ENCODE data around the gene CYSRT1.

CYSRT1 gene

DNA sequence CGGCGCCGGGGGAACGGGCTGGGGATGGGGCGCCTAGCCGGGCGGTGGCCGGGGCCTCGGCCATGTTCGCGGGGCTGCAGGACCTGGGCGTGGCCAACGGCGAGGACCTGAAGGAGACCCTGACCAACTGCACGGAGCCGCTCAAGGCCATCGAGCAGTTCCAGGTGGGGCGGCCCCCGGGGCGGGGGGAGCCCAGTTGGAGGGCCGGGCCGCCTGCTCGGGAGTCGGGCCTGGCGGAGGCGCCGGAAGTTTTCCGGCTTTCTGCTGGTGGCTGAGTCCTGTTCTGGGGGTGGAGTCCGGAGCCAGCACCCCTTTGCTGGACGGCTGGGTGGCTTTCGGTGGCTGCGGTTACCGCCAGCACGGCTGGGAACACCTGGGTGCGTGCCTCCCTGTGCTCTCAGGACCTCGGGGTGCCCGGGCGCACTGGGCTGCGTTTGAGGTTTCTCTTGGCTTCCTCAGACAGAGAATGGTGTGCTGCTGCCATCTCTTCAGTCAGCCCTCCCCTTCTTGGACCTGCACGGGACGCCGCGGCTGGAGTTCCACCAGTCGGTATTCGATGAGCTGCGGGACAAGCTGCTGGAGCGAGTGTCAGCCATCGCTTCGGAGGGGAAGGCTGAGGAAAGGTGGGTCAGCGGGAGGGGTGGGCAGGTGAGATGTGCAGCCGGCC is 30.6 kb downstream of the CYSRT1 start (continued):
- TF ChIP-seq, protein P1, sequence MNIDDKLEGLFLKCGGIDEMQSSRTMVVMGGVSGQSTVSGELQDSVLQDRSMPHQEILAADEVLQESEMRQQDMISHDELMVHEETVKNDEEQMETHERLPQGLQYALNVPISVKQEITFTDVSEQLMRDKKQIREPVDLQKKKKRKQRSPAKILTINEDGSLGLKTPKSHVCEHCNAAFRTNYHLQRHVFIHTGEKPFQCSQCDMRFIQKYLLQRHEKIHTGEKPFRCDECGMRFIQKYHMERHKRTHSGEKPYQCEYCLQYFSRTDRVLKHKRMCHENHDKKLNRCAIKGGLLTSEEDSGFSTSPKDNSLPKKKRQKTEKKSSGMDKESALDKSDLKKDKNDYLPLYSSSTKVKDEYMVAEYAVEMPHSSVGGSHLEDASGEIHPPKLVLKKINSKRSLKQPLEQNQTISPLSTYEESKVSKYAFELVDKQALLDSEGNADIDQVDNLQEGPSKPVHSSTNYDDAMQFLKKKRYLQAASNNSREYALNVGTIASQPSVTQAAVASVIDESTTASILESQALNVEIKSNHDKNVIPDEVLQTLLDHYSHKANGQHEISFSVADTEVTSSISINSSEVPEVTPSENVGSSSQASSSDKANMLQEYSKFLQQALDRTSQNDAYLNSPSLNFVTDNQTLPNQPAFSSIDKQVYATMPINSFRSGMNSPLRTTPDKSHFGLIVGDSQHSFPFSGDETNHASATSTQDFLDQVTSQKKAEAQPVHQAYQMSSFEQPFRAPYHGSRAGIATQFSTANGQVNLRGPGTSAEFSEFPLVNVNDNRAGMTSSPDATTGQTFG (tag by site-specific recombination; IDR thresholded peaks at IDR 0.05; ENCODE audit: borderline replicate concordance): no peak
- TF ChIP-seq SCRT1 (tag by site-specific recombination; IDR thresholded peaks at IDR 0.05; ENCODE audit: borderline replicate concordance) (no peak), REPIN1 (tag by site-specific recombination; IDR thresholded peaks at IDR 0.05; ENCODE audit: low read depth) (no peak), ZBTB1 (tag by site-specific recombination; IDR thresholded peaks at IDR 0.05) (peak; percentile 85; the same call in 1 of the 2 replicates), SP7 (tag by site-specific recombination; IDR thresholded peaks at IDR 0.05) (no peak), ZBTB49 (tag by site-specific recombination; IDR thresholded peaks at IDR 0.05; ENCODE audit: low read depth) (no peak), ZNF580 (tag by site-specific recombination; IDR thresholded peaks at IDR 0.05) (no peak), ZNF558 (tag by site-specific recombination; IDR thresholded peaks at IDR 0.05) (no peak), ZFHX2 (tag by site-specific recombination; conservative IDR thresholded peaks at IDR 0.05) (no peak), KLF9 (tag by site-specific recombination; IDR thresholded peaks at IDR 0.05; ENCODE audit: low read depth) (0 out of 2 replicates have a peak, but pooled peaks have one; percentile 18), ZNF670 (tag by site-specific recombination; IDR thresholded peaks at IDR 0.05; ENCODE audit: low read depth) (no peak), ZNF621 (tag by site-specific recombination; IDR thresholded peaks at IDR 0.05) (no peak), ZNF223 (tag by site-specific recombination; IDR thresholded peaks at IDR 0.05) (no peak), ZNF404 (tag by site-specific recombination; IDR thresholded peaks at IDR 0.05) (no peak), ZNF184 (tag by site-specific recombination; IDR thresholded peaks at IDR 0.05) (no peak), MYNN (tag by site-specific recombination; IDR thresholded peaks at IDR 0.05; ENCODE audit: borderline replicate concordance) (no peak), YY1 (tag by site-specific recombination; IDR thresholded peaks at IDR 0.05) (0 out of 2 replicates have a peak, but pooled peaks have one; percentile 2), ZNF416 (tag by site-specific recombination; IDR thresholded peaks at IDR 0.05) (no peak), ZBTB20 (tag by site-specific recombination; IDR thresholded peaks at IDR 0.05) (no peak), ZNF777 (tag by site-specific recombination; IDR thresholded peaks at IDR 0.05; ENCODE audit: borderline replicate concordance) (no peak), HOXC10 (CRISPR knock-in tag; IDR thresholded peaks at IDR 0.05) (no peak), ZNF768 (tag by site-specific recombination; IDR thresholded peaks at IDR 0.05) (no peak), SP3 (tag by site-specific recombination; IDR thresholded peaks at IDR 0.05) (peak; percentile 25), ZNF114 (tag by site-specific recombination; IDR thresholded peaks at IDR 0.05) (no peak), ZNF449 (tag by site-specific recombination; IDR thresholded peaks at IDR 0.05) (no peak)
- TF ChIP-seq, protein P2, sequence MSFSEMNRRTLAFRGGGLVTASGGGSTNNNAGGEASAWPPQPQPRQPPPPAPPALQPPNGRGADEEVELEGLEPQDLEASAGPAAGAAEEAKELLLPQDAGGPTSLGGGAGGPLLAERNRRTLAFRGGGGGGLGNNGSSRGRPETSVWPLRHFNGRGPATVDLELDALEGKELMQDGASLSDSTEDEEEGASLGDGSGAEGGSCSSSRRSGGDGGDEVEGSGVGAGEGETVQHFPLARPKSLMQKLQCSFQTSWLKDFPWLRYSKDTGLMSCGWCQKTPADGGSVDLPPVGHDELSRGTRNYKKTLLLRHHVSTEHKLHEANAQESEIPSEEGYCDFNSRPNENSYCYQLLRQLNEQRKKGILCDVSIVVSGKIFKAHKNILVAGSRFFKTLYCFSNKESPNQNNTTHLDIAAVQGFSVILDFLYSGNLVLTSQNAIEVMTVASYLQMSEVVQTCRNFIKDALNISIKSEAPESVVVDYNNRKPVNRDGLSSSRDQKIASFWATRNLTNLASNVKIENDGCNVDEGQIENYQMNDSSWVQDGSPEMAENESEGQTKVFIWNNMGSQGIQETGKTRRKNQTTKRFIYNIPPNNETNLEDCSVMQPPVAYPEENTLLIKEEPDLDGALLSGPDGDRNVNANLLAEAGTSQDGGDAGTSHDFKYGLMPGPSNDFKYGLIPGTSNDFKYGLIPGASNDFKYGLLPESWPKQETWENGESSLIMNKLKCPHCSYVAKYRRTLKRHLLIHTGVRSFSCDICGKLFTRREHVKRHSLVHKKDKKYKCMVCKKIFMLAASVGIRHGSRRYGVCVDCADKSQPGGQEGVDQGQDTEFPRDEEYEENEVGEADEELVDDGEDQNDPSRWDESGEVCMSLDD (tag by site-specific recombination; IDR thresholded peaks at IDR 0.05): no peak
- TF ChIP-seq, protein P3, sequence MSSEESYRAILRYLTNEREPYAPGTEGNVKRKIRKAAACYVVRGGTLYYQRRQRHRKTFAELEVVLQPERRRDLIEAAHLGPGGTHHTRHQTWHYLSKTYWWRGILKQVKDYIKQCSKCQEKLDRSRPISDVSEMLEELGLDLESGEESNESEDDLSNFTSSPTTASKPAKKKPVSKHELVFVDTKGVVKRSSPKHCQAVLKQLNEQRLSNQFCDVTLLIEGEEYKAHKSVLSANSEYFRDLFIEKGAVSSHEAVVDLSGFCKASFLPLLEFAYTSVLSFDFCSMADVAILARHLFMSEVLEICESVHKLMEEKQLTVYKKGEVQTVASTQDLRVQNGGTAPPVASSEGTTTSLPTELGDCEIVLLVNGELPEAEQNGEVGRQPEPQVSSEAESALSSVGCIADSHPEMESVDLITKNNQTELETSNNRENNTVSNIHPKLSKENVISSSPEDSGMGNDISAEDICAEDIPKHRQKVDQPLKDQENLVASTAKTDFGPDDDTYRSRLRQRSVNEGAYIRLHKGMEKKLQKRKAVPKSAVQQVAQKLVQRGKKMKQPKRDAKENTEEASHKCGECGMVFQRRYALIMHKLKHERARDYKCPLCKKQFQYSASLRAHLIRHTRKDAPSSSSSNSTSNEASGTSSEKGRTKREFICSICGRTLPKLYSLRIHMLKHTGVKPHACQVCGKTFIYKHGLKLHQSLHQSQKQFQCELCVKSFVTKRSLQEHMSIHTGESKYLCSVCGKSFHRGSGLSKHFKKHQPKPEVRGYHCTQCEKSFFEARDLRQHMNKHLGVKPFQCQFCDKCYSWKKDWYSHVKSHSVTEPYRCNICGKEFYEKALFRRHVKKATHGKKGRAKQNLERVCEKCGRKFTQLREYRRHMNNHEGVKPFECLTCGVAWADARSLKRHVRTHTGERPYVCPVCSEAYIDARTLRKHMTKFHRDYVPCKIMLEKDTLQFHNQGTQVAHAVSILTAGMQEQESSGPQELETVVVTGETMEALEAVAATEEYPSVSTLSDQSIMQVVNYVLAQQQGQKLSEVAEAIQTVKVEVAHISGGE (tag by site-specific recombination; conservative IDR thresholded peaks at IDR 0.05; ENCODE audit: low read depth): no peak
